K562 (cell line): ENCODE data around the gene ANKZF1. TPM values are rescaled to one million over a fixed set of nuclear protein-coding genes. Genes with fewer than 3 reads are reported as not detected.

ENCODE experiments used
- ATAC-seq: fragments of 200-7000 bp; cut with Tn5 transposase; 3 replicates; pipeline ENCODE4 v1.9.1; 2020; ENCODE audit warnings: moderate library complexity
- BruUV-seq: library from RNA; stranded (reverse); fragments of 400-500 nt; replicated peaks from 2 replicates; lab custom pipeline; 2021; lab: Mats Ljungman, UMichigan
- CTCF ChIA-PET: fragments of 300-600 bp; formaldehyde crosslinking; extraction: SDS; loops from one replicate; lab custom pipeline; 2021; ENCODE audit warnings: low intra/inter-chr PET ratio; lab: Yijun Ruan, JAX
- POLR2A ChIA-PET: fragments of 300-600, 350-650 bp; sonication (Branson Sonifier 250); formaldehyde crosslinking; extraction: SDS; loops from one replicate; lab custom pipeline; 2021; ENCODE audit warnings: antibody characterized with exemption, inconsistent platforms; lab: Yijun Ruan, JAX
- DNase-seq, 4 experiments: peaks; one replicate each; pipeline versions ENCODE4 v3.0.0 to v3.0.0-alpha.2; 2011 to 2018; ENCODE audit warnings: low spot score in 3 of 4, mixed read lengths in 3 of 4; ENCODE audit errors: extremely low read depth in 1 of 4
- FAIRE-seq: peaks from 2 replicates; lab custom pipeline; 2011; peaks lifted over from hg19 to GRCh38; lab: Jason Lieb, UNC
- H2AFZ ChIP-seq: 2 replicates; pipeline ENCODE4 v1.6.0; 2011; ENCODE audit warnings: low read depth, low read length, control low read depth, inconsistent platforms
- H3K27ac ChIP-seq: fragments of 200-600 bp; 3 replicates; pipeline ENCODE4 v1.8.0; 2011; ENCODE audit warnings: low read depth, mild to moderate bottlenecking, control low read depth, inconsistent platforms, low read length, moderate library complexity, mixed read lengths; ENCODE audit errors: extremely low read depth
- H3K27me3 ChIP-seq, 2 experiments: fragments of 300-600 bp in 1 of 2; 2 replicates in 1 of 2; 3 replicates in 1 of 2; pipeline versions ENCODE4 v1.6.0 to v1.8.0; 2011; ENCODE audit warnings: inconsistent platforms in 2 of 2, low read length in 2 of 2, mild to moderate bottlenecking in 1 of 2, mixed read lengths in 1 of 2, moderate library complexity in 1 of 2; ENCODE audit not compliant: control insufficient read depth in 2 of 2, insufficient read depth in 2 of 2
- H3K36me3 ChIP-seq: fragments of 300-600 bp; 3 replicates; pipeline ENCODE4 v1.8.0; 2011; ENCODE audit warnings: mild to moderate bottlenecking, low read length, inconsistent platforms; ENCODE audit not compliant: control insufficient read depth, insufficient read depth
- H3K4me1 ChIP-seq, 2 experiments: fragments of 200-600 bp in 1 of 2; replicated peaks in 1 of 2; 2 replicates in 1 of 2; 3 replicates in 1 of 2; pipeline versions ENCODE4 v1.5.1 to v1.8.0; 2011; ENCODE audit warnings: inconsistent platforms in 2 of 2, low read length in 2 of 2, mild to moderate bottlenecking in 1 of 2, mixed read lengths in 1 of 2, moderate library complexity in 1 of 2; ENCODE audit not compliant: control insufficient read depth in 2 of 2, insufficient read depth in 2 of 2
- H3K4me2 ChIP-seq: 2 replicates; pipeline ENCODE4 v1.6.1; 2011; ENCODE audit warnings: low read length, control low read depth, inconsistent platforms, mixed read lengths; ENCODE audit not compliant: insufficient read depth
- H3K4me3 ChIP-seq: fragments of 200-600 bp; sonication (generic), shearing (Covaris generic); 2 replicates; pipeline ENCODE4 v1.5.1; 2016; ENCODE audit warnings: control low read depth, inconsistent platforms
- H3K79me2 ChIP-seq: fragments of 200-600 bp; 3 replicates; pipeline ENCODE4 v1.8.0; 2011; ENCODE audit warnings: low read length, inconsistent platforms; ENCODE audit not compliant: control insufficient read depth, insufficient read depth
- H3K9ac ChIP-seq, 2 experiments: 2 replicates each; pipeline versions ENCODE4 v1.6.0 to v1.6.1; 2011; ENCODE audit warnings: low read depth in 2 of 2, low read length in 2 of 2, control low read depth in 1 of 2, inconsistent platforms in 1 of 2, mild to moderate bottlenecking in 1 of 2, mixed read lengths in 1 of 2; ENCODE audit not compliant: insufficient read depth in 1 of 2
- H3K9me1 ChIP-seq: one replicate; pipeline ENCODE4 v1.6.0; 2011; ENCODE audit warnings: inconsistent platforms, mild to moderate bottlenecking, low read length, moderate library complexity; ENCODE audit not compliant: control insufficient read depth, insufficient read depth
- H3K9me3 ChIP-seq: replicated peaks from 2 replicates; pipeline ENCODE4 v1.5.1; 2011; ENCODE audit warnings: low read depth, low read length, inconsistent platforms; ENCODE audit not compliant: control insufficient read depth, insufficient read depth
- H4K20me1 ChIP-seq: replicated peaks from 2 replicates; pipeline ENCODE4 v1.6.1; 2011; ENCODE audit warnings: low read length, inconsistent platforms, mixed read lengths; ENCODE audit not compliant: control insufficient read depth, insufficient read depth
- MITF ChIP-seq: IDR thresholded peaks from 2 replicates; pipeline ENCODE4 v1.6.1; 2014; ENCODE audit warnings: antibody characterized with exemption
- ZNF316 ChIP-seq: fragments of 450-650 bp; IDR thresholded peaks from 2 replicates; pipeline ENCODE4 v1.6.1; 2016
- WGBS: fragments of 100-300 bp; shearing (Covaris generic); methylation state at CpG from one replicate; pipeline ENCODE4 v1.1.6; 2016; ENCODE audit warnings: low coverage, mixed read lengths; ENCODE audit not compliant: insufficient coverage; ENCODE audit errors: missing lambda C conversion rate; 5-methylcytosine and 5-hydroxymethylcytosine counted together
- in situ Hi-C: fragments of 300-500 bp; cut with MboI; formaldehyde crosslinking; loops from 4 replicates; pipeline ENCODE4 v1.15.0; 2018; ENCODE audit warnings: inconsistent platforms, mixed read lengths
- intact Hi-C: fragments of 100-400 bp; cut with micrococcal nuclease; formaldehyde crosslinking; loops from 2 replicates; pipeline ENCODE4 v1.14.2; 2022
- polyA plus RNA-seq, 8 experiments: library from polyadenylated mRNA; depleted of rRNA in 4 of 8; stranded (reverse) in 5 of 8; unstranded in 3 of 8; fragments of >200 nt; fragmentation: Nextera tagmentation in 2 of 8; fragmentation: Illumina TruSeq in 1 of 8; extraction: Ambion mirVana in 2 of 8; extraction: Trizol in 1 of 8; gene quantifications; 2 replicates each; pipeline versions ENCODE4 v1.2.1 to v1.2.3, GENCODE V29; 2011 to 2014; ENCODE audit warnings: inconsistent platforms in 1 of 8, missing spikeins in 1 of 8
- total RNA-seq, 7 experiments: library from RNA; depleted of rRNA in 6 of 7; stranded (reverse); fragments of >200 nt in 6 of 7; fragmentation: Illumina TruSeq in 2 of 7; extraction: Trizol in 2 of 7; gene quantifications; 2 replicates each; pipeline versions ENCODE4 v1.2.1 to v1.2.3, GENCODE V29; 2011 to 2021; ENCODE audit warnings: low replicate concordance in 1 of 7

Gene ANKZF1
- total and polyA plus RNA-seq, 9 of the 15 experiments (the other 6 are each of a cell fraction or from before 2014, with no cell fraction given) = 3.1 to 60.6 (median 31.0) TPM

- Histone ChIP-seq H3K27ac (no peak overlapping the region; the same call in 2 of the 3 replicates), H3K27me3 (no peaks in the 10 kb centered on the region), H3K79me2 (no peaks in the 10 kb centered on the region), H3K9me1 (peaks cover 5% of the 10 kb centered on the region), H3K9ac (peak overlapping the region in 1 of 2 experiments; percentile 42; a peak in 1 of 4 replicates), H3K4me1 (peaks cover 55 to 83% of the 10 kb centered on the region in 2 experiments), H3K4me3 (no peak overlapping the region), H3K9me3 (no peaks in the 10 kb centered on the region), H3K4me2 (no peak overlapping the region), H4K20me1 (no peaks in the 10 kb centered on the region), H3K36me3 (no peaks in the 10 kb centered on the region), H2AFZ (peak overlapping the region; percentile 19; the same call in 1 of the 2 replicates)
- in situ Hi-C loops (no loop called here), intact Hi-C loops (no loop called here)
- CTCF ChIA-PET = no interaction called here
- no peak for DNase-seq
- no peak for FAIRE-seq
- TF ChIP-seq MITF = no peak
- TF ChIP-seq ZNF316 = peak; percentile 53
- no TSS peak for BruUV-seq
- POLR2A ChIA-PET = interaction anchor here (0.6 to 1.5 kb wide), 3 partner anchors 12 to 53 kb away, joined by 3 to 5 read pairs (median 3); partner anchors contain the start of gene ANKZF1
- no peak for ATAC-seq
- 77% methylated on average over 10 of the region's 17 CpGs for whole genome bisulfite sequencing
Observed at GRCh38 chr2:219282943-219283581, 53.5 kb downstream of the ANKZF1 start.
